ENCODE measurements around the gene PTAR1. TPM values are rescaled to one million over a fixed set of nuclear protein-coding genes. Genes with fewer than 3 reads are reported as not detected.

The PTAR1 gene
- total RNA-seq, 1 experiment from 2014 or later = 44.9 TPM

DNA sequence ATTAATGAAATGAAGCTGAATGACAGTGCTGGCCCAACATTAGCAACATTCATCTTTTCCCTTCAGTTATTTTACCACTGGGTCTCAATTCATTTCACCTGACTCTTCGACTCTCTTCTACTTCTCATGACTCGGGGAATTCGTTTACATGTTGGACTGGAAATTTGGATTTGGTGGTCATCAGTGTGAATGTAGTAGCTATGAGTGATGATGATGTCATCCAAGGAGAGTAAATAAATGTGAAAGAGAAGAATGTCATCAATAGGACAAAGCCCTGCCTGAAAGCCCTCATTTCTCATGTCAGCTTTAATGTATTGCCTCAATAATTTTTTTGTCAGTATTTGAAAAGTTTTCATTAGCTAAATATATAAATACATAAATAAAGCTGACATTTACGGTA, 38.9 kb upstream of the PTAR1 start:
- intact Hi-C loops (cut with micrococcal nuclease; ENCODE audit: unreplicated experiment) = loop anchor here (10.0 kb wide), 1 partner anchor 56 kb away; no protein-coding TSS in a partner anchor
- Histone ChIP-seq H2AFZ (no peak overlapping the region), H3K4me3 (no peak overlapping the region), H3K36me3 (ENCODE audit: low read depth) (no peaks in the 10 kb centered on the region), H4K20me1 (ENCODE audit: insufficient read depth) (no peaks in the 10 kb centered on the region), H3K27ac (no peak overlapping the region), H3F3A (ENCODE audit: insufficient read depth, low read depth) (no peaks in the 10 kb centered on the region), H3K27me3 (ENCODE audit: insufficient read depth, low read depth) (no peaks in the 10 kb centered on the region), H3K79me2 (ENCODE audit: low read depth) (no peaks in the 10 kb centered on the region), H3K4me1 (replicated peaks; ENCODE audit: insufficient read depth) (no peaks in the 10 kb centered on the region), H3K9me3 (ENCODE audit: insufficient read depth, low read depth) (no peaks in the 10 kb centered on the region), H3K9me2 (ENCODE audit: insufficient read depth) (no peaks in the 10 kb centered on the region; the same call in 1 of the 2 replicates), H3K4me2 (no peak overlapping the region)
- ChIA-PET CTCF (interaction anchor here (0.6 kb wide), 1 partner anchor 122 kb away, joined by 3 read pairs; no protein-coding TSS in a partner anchor), POLR2A (ENCODE audit: unreplicated experiment) (interaction anchor here (0.8 kb wide), 1 partner anchor 156 kb away, joined by 5 read pairs; no protein-coding TSS in a partner anchor)
- no TSS peak for BruUV-seq (replicated peaks)
- TF ChIP-seq, protein P1, sequence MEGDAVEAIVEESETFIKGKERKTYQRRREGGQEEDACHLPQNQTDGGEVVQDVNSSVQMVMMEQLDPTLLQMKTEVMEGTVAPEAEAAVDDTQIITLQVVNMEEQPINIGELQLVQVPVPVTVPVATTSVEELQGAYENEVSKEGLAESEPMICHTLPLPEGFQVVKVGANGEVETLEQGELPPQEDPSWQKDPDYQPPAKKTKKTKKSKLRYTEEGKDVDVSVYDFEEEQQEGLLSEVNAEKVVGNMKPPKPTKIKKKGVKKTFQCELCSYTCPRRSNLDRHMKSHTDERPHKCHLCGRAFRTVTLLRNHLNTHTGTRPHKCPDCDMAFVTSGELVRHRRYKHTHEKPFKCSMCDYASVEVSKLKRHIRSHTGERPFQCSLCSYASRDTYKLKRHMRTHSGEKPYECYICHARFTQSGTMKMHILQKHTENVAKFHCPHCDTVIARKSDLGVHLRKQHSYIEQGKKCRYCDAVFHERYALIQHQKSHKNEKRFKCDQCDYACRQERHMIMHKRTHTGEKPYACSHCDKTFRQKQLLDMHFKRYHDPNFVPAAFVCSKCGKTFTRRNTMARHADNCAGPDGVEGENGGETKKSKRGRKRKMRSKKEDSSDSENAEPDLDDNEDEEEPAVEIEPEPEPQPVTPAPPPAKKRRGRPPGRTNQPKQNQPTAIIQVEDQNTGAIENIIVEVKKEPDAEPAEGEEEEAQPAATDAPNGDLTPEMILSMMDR (conservative IDR thresholded peaks at IDR 0.05) = no peak
- no peak for TF ChIP-seq EZH2 (IDR thresholded peaks at IDR 0.05; ENCODE audit: low read depth)
- DNase-seq = no peak

DNA sequence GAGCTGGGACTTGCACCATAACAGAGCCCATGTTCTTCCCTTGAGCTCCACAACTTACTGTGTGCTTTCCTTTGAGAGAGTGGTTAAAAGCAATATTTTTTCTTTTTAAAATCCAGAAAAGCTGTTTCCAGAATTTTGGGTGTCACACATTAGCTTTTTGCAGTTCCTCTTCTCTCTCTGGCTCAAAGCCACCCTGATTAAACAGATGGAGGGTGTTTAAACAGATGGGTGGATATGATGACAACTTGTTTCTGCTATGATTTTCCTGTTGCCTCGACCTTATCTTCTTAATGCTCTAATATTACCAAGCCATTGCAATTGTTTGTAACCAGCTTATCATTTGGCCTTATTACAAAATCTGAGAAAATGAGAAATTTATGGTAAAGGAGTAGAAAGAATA, 37.9 kb upstream of the PTAR1 start:
- Histone ChIP-seq H3K4me2 (no peak overlapping the region), H3K27me3 (ENCODE audit: insufficient read depth, low read depth) (no peaks in the 10 kb centered on the region), H3K9me3 (ENCODE audit: insufficient read depth, low read depth) (no peaks in the 10 kb centered on the region), H3K4me3 (no peak overlapping the region), H3K9me2 (ENCODE audit: insufficient read depth) (no peaks in the 10 kb centered on the region; the same call in 1 of the 2 replicates), H3K27ac (no peak overlapping the region), H3K36me3 (ENCODE audit: low read depth) (no peaks in the 10 kb centered on the region), H2AFZ (no peak overlapping the region), H4K20me1 (ENCODE audit: insufficient read depth) (no peaks in the 10 kb centered on the region), H3K4me1 (replicated peaks; ENCODE audit: insufficient read depth) (no peaks in the 10 kb centered on the region), H3F3A (ENCODE audit: insufficient read depth, low read depth) (no peaks in the 10 kb centered on the region), H3K79me2 (ENCODE audit: low read depth) (no peaks in the 10 kb centered on the region)
- no peak for TF ChIP-seq EZH2 (IDR thresholded peaks at IDR 0.05; ENCODE audit: low read depth)
- TF ChIP-seq, protein P1 (conservative IDR thresholded peaks at IDR 0.05) = no peak
- no peak for DNase-seq
- POLR2A ChIA-PET (ENCODE audit: unreplicated experiment) = no interaction called here
- no TSS peak for BruUV-seq (replicated peaks)
- intact Hi-C loops (cut with micrococcal nuclease; ENCODE audit: unreplicated experiment) = loop anchor here (10.0 kb wide), 1 partner anchor 57 kb away; no protein-coding TSS in a partner anchor
- CTCF ChIA-PET = no interaction called here

DNA sequence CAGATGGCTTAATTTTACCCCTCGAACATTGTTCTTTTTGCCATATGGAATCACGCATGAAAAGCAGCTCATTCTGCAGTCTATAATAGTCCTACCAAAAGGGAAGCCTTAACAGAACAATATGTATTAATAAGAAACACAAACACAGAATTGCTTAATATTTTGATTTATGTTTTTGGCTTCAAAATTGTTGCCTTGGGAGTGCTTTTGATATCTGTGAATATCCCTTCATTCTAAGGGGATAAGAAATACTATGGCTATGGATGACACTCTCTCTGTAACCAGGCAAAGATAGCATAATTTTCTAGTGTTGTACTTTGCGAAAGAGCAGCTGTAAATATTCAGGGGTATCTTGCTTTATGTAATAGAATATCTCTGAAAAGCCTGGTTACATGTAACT, 34.5 kb upstream of the PTAR1 start:
- Histone ChIP-seq H3K4me3 (no peak overlapping the region), H3K4me1 (replicated peaks; ENCODE audit: insufficient read depth) (no peaks in the 10 kb centered on the region), H3F3A (ENCODE audit: insufficient read depth, low read depth) (no peaks in the 10 kb centered on the region), H3K36me3 (ENCODE audit: low read depth) (no peaks in the 10 kb centered on the region), H3K4me2 (no peak overlapping the region), H3K27me3 (ENCODE audit: insufficient read depth, low read depth) (no peaks in the 10 kb centered on the region), H2AFZ (no peak overlapping the region), H4K20me1 (ENCODE audit: insufficient read depth) (no peaks in the 10 kb centered on the region), H3K27ac (no peak overlapping the region), H3K9me2 (ENCODE audit: insufficient read depth) (no peaks in the 10 kb centered on the region), H3K79me2 (ENCODE audit: low read depth) (no peaks in the 10 kb centered on the region), H3K9me3 (ENCODE audit: insufficient read depth, low read depth) (no peaks in the 10 kb centered on the region)
- ChIA-PET CTCF (no interaction called here), POLR2A (ENCODE audit: unreplicated experiment) (no interaction called here)
- TF ChIP-seq, protein P1 (conservative IDR thresholded peaks at IDR 0.05) = no peak
- TF ChIP-seq EZH2 (IDR thresholded peaks at IDR 0.05; ENCODE audit: low read depth) = no peak
- BruUV-seq (replicated peaks) = no TSS peak
- DNase-seq = no peak
- intact Hi-C loops (cut with micrococcal nuclease; ENCODE audit: unreplicated experiment) = loop anchor here (10.0 kb wide), 1 partner anchor 60 kb away; no protein-coding TSS in a partner anchor

Measured in PC-9 (cell line).